Stomach (tissue), 4 donors: Measurements from ENCODE around the gene WDR20.

Source experiments
- EP300 ChIP-seq: sonication (generic); formaldehyde crosslinking; IDR thresholded peaks from one replicate; pipeline ENCODE4 v1.6.1; 2017; ENCODE audit warnings: antibody characterized with exemption
- POLR2A ChIP-seq, 4 donors: fragments of 450-650 bp; IDR thresholded peaks; one replicate each; pipeline ENCODE4 v1.6.1; 2016; ENCODE audit warnings: antibody characterized with exemption in 4 of 4, control low read depth in 2 of 4, mild to moderate bottlenecking in 1 of 4, moderate library complexity in 1 of 4
- POLR2AphosphoS5 ChIP-seq, 3 donors: sonication (generic); formaldehyde crosslinking; IDR thresholded peaks; one replicate each; pipeline ENCODE4 v1.6.1; 2016; ENCODE audit warnings: antibody characterized with exemption in 3 of 3
- TF ChIP-seq, protein P1 (sequence below), 7 experiments: fragments of 450-650 bp in 4 of 7; fragments of 200-600 bp in 3 of 7; sonication (generic) in 3 of 7; IDR thresholded peaks; one replicate each; pipeline ENCODE4 v1.5.1; 2016 to 2019; ENCODE audit warnings: antibody characterized with exemption in 7 of 7, control low read depth in 2 of 7, mild to moderate bottlenecking in 1 of 7

DNA sequence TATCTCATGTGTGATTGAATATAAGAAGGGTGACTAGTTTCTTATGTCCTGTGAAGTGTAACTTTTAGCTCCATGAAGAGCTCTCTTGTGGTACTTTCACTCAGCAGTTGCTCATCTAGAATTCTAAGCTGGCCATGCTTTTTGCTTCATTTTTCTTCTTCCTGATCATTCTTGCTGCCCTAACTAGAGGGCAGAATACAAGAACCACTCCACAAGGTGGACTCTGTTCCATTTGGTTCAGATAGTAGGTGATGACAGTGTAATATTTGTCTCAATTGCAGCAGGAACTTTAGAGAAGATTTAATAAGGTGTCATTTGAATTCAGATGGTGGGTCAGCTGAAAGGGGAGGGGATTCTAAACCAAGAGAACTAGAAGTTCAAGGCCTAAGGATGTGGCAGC lies 17.6 kb downstream of the WDR20 start:
- TF ChIP-seq, protein P1, sequence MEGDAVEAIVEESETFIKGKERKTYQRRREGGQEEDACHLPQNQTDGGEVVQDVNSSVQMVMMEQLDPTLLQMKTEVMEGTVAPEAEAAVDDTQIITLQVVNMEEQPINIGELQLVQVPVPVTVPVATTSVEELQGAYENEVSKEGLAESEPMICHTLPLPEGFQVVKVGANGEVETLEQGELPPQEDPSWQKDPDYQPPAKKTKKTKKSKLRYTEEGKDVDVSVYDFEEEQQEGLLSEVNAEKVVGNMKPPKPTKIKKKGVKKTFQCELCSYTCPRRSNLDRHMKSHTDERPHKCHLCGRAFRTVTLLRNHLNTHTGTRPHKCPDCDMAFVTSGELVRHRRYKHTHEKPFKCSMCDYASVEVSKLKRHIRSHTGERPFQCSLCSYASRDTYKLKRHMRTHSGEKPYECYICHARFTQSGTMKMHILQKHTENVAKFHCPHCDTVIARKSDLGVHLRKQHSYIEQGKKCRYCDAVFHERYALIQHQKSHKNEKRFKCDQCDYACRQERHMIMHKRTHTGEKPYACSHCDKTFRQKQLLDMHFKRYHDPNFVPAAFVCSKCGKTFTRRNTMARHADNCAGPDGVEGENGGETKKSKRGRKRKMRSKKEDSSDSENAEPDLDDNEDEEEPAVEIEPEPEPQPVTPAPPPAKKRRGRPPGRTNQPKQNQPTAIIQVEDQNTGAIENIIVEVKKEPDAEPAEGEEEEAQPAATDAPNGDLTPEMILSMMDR (IDR thresholded peaks at IDR 0.05) = no peak
- no peak for TF ChIP-seq EP300
- TF ChIP-seq POLR2A (IDR thresholded peaks at IDR 0.05) = no peak
- TF ChIP-seq POLR2AphosphoS5 (IDR thresholded peaks at IDR 0.05) = no peak
